HG03520 (cell line): Measurements from ENCODE around the gene LYSMD3.
A peak's percentile ranks its signal among the peaks of the same experiment; 100 is the strongest.

Experiments used
- ATAC-seq: cut with Tn5 transposase; IDR thresholded peaks from one replicate; pipeline ENCODE4 v1.9.1; 2021; ENCODE audit warnings: mild to moderate bottlenecking, moderate library complexity; ENCODE audit not compliant: unreplicated experiment

Gene LYSMD3

DNA sequence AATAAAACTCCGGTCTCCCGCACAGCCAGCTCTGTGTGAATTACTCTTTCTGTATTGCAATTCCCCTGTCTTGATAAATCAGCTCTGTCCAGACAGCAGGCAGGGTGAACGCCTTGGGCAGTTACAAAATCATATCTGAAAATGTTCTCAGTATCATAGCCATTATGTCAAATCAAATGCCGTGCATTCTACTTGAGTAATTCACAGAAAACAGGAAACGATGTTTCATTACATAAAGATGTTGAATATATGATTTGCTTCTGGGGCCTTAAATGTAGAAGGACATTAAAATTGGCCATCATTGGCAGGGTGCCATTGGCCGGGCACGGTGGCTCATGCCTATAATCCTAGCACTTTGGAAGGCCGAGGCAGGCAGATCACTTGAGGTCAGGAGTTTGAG lies 46.2 kb downstream of the LYSMD3 start:
- ATAC-seq, result no peak

- ATAC-seq, result no peak
Observed at GRCh38 chr5:90480699-90481098, 48.7 kb downstream of the LYSMD3 start.

- no peak for ATAC-seq
Observed at GRCh38 chr5:90479611-90480385, 49.6 kb downstream of the LYSMD3 start.

- ATAC-seq, result no peak
Observed at GRCh38 chr5:90477621-90478215, 51.7 kb downstream of the LYSMD3 start.

GRCh38 chr5:90477073-90477472 lies 52.3 kb downstream of the LYSMD3 start:
- ATAC-seq, result no peak

- no peak for ATAC-seq
Observed at GRCh38 chr5:90476391-90476790, 53.0 kb downstream of the LYSMD3 start.

DNA sequence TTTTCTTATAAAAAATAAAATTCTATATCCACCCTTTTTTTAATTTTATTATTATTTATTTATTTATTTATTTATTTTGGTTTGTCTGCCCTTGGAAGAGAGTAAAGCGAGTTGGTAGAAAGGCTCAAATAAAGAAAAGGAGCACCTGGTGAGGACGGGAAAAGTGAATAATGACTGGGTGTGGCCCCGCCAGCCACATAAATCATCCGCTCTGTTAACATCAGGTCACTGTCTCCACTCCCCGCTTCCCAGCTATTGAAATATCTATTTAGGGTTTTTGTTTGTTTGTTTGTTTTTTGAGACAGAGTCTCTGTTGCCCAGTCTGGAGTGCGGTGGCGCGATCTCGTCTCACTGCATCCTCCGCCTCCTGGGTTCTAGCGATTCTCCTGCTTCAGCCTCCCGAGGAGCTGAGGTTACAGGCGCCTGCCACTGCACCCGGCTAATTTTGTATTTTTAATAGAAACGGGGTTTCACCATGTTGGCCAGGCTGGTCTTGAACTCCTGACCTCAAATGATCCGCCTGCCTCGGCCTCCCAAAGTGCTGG lies 53.9 kb downstream of the LYSMD3 start:
- ATAC-seq, result no peak

- peak; percentile 79 for ATAC-seq
Observed at GRCh38 chr5:90474235-90475107, 54.9 kb downstream of the LYSMD3 start, which contains the start of the genes MBLAC2 and POLR3G. Gene MBLAC2, minus strand, starts transcription at chr5:90474771. Its CDS starts 479 bp downstream, at chr5:90474292. Gene POLR3G, plus strand, starts transcription at chr5:90474864. Its CDS starts 10,704 bp downstream, at chr5:90485568.

- peak; percentile 12 for ATAC-seq
Observed at GRCh38 chr5:90473396-90474234, 55.8 kb downstream of the LYSMD3 start.

DNA sequence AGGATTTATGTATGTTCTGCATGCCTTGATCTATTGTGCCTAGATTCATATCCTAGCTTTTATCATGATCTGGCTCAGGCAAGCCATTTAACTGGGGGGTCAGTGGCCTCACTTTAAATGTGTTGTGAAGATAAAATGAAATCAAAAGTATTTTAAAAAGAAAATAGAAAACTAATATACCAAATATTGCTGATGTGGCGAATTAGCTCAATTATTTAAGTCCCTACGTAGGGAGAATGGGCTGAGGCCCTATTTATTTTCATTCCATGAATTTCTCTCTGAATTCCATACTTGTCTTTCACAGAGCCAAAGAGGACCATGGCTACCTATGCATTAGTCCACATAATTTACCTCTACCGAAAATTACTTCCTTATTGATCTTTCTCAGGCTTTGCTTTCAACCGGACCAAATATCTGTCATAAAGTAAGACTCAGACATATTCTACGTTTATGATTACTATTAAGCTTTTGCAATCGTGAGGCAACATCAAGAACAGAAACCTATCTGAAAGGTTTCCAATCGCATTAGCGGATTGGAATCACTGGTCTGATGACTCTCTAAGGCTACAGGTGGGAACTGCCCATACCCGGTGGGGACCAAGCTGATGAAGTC lies 56.5 kb downstream of the LYSMD3 start:
- ATAC-seq, result no peak
